Endothelial cell of umbilical vein (primary cell): ENCODE data around the gene NRCAM. TPM values are rescaled to one million over a fixed set of nuclear protein-coding genes. Genes with fewer than 3 reads are reported as not detected.

Experiments
- BruUV-seq: library from RNA; stranded (reverse); fragments of 400-500 nt; replicated peaks from 2 replicates; lab custom pipeline; 2021; lab: Mats Ljungman, UMichigan
- CTCF ChIA-PET: fragments of 300-600, 350-600 bp; sonication (Branson Sonifier 250); formaldehyde crosslinking; loops from one replicate; lab custom pipeline; 2021; ENCODE audit warnings: antibody characterized with exemption, inconsistent platforms; lab: Charles Lee
- POLR2A ChIA-PET: fragments of 300-600, 350-600 bp; sonication (Branson Sonifier 250); formaldehyde crosslinking; loops from one replicate; lab custom pipeline; 2021; ENCODE audit warnings: antibody characterized with exemption, inconsistent platforms; lab: Charles Lee
- DNase-seq: peaks from one replicate; pipeline ENCODE4 v3.0.0-alpha.2; 2011; ENCODE audit warnings: low read depth, low spot score
- FAIRE-seq: peaks from 2 replicates; lab custom pipeline; 2011; peaks lifted over from hg19 to GRCh38; lab: Jason Lieb, UNC
- H2AFZ ChIP-seq: 2 replicates; pipeline ENCODE4 v1.6.0; 2012; ENCODE audit warnings: low read depth, low read length, control low read depth, inconsistent platforms
- H3K27ac ChIP-seq: 2 replicates; pipeline ENCODE4 v1.5.1; 2011; ENCODE audit warnings: low read depth, mild to moderate bottlenecking, control low read depth, low read length, moderate library complexity; ENCODE audit not compliant: insufficient read depth
- H3K27me3 ChIP-seq, 2 experiments: 2 replicates each; pipeline versions ENCODE4 v1.6.0 to v1.6.1; 2011; ENCODE audit warnings: low read length in 2 of 2, mixed read lengths in 1 of 2; ENCODE audit not compliant: control insufficient read depth in 2 of 2, insufficient read depth in 2 of 2
- H3K36me3 ChIP-seq, 2 experiments: 2 replicates in 1 of 2; 3 replicates in 1 of 2; pipeline ENCODE4 v1.5.1; 2011; ENCODE audit warnings: low read length in 2 of 2, mild to moderate bottlenecking in 1 of 2, moderate library complexity in 1 of 2; ENCODE audit not compliant: control insufficient read depth in 2 of 2, insufficient read depth in 2 of 2; ENCODE audit errors: extremely low read depth in 1 of 2
- H3K4me1 ChIP-seq: 3 replicates; pipeline ENCODE4 v1.5.1; 2011; ENCODE audit warnings: mild to moderate bottlenecking, low read length; ENCODE audit not compliant: control insufficient read depth, insufficient read depth; ENCODE audit errors: extremely low read depth
- H3K4me2 ChIP-seq: 2 replicates; pipeline ENCODE4 v1.6.1; 2011; ENCODE audit warnings: low read length, control low read depth, mixed read lengths; ENCODE audit not compliant: insufficient read depth
- H3K4me3 ChIP-seq, 3 experiments: fragments of 200-600 bp in 1 of 3; sonication (generic), shearing (Covaris generic) in 1 of 3; replicated peaks in 1 of 3; 2 replicates each; pipeline ENCODE4 v1.5.1; 2011 to 2016; ENCODE audit warnings: control low read depth in 3 of 3, low read length in 3 of 3, mild to moderate bottlenecking in 2 of 3, inconsistent platforms in 1 of 3, low read depth in 1 of 3, moderate library complexity in 1 of 3; ENCODE audit not compliant: insufficient read depth in 1 of 3
- H3K79me2 ChIP-seq: 2 replicates; pipeline ENCODE4 v1.6.0; 2012; ENCODE audit warnings: low read length, inconsistent platforms; ENCODE audit not compliant: control insufficient read depth, insufficient read depth
- H3K9ac ChIP-seq: replicated peaks from 2 replicates; pipeline ENCODE3; 2011; ENCODE audit warnings: low read length, control low read depth; ENCODE audit not compliant: insufficient read depth; ENCODE audit errors: extremely low read depth
- H3K9me1 ChIP-seq: replicated peaks from 3 replicates; pipeline ENCODE4 v1.6.0; 2011; ENCODE audit warnings: mild to moderate bottlenecking, low read length; ENCODE audit not compliant: control insufficient read depth, insufficient read depth; ENCODE audit errors: extremely low read depth
- H3K9me3 ChIP-seq: replicated peaks from 2 replicates; pipeline ENCODE4 v1.5.1; 2012; ENCODE audit warnings: low read length, inconsistent platforms; ENCODE audit not compliant: control insufficient read depth, insufficient read depth
- H4K20me1 ChIP-seq: replicated peaks from 2 replicates; pipeline ENCODE3; 2011; ENCODE audit warnings: mild to moderate bottlenecking, low read length; ENCODE audit not compliant: control insufficient read depth, insufficient read depth; ENCODE audit errors: extremely low read depth
- CTCF ChIP-seq, 2 donors: IDR thresholded peaks; 1 replicate in 1 of 2; 2 replicates in 1 of 2; pipeline ENCODE4 v1.5.1; 2011; ENCODE audit warnings: low read length in 2 of 2, mild to moderate bottlenecking in 2 of 2, moderate library complexity in 2 of 2, control low read depth in 1 of 2, inconsistent platforms in 1 of 2, low read depth in 1 of 2; ENCODE audit not compliant: insufficient read depth in 1 of 2; ENCODE audit errors: extremely low read depth in 1 of 2
- FOS ChIP-seq: IDR thresholded peaks from 2 replicates; pipeline ENCODE4 v1.6.1; 2011; ENCODE audit warnings: mild to moderate bottlenecking, low read length, moderate library complexity, borderline replicate concordance; ENCODE audit not compliant: insufficient read depth
- GATA2 ChIP-seq: IDR thresholded peaks from 2 replicates; pipeline ENCODE4 v1.7.0; 2011; ENCODE audit warnings: low read depth, mild to moderate bottlenecking, moderate library complexity, mixed read lengths, low read length; ENCODE audit not compliant: insufficient read length, insufficient read depth
- JUN ChIP-seq: IDR thresholded peaks from 2 replicates; pipeline ENCODE4 v1.6.1; 2011; ENCODE audit warnings: borderline replicate concordance, low read depth; ENCODE audit not compliant: insufficient read length, insufficient read depth
- MYC ChIP-seq: IDR thresholded peaks from one replicate; pipeline ENCODE4 v1.6.1; 2011; ENCODE audit warnings: mild to moderate bottlenecking, low read depth, low read length
- POLR2A ChIP-seq: IDR thresholded peaks from 2 replicates; pipeline ENCODE4 v1.6.1; 2012; ENCODE audit warnings: low read depth, mild to moderate bottlenecking, control low read depth, low read length
- POLR2AphosphoS5 ChIP-seq: IDR thresholded peaks from 2 replicates; pipeline ENCODE4 v1.6.1; 2012; ENCODE audit warnings: low read depth, mild to moderate bottlenecking, control low read depth, low read length, moderate library complexity; ENCODE audit not compliant: insufficient read depth
- dilution Hi-C: fragments of 300-500 bp; cut with MboI; formaldehyde crosslinking; loops from one replicate; pipeline ENCODE4 v1.15.0; 2019; ENCODE audit warnings: low sequenced_read_pairs; ENCODE audit not compliant: extremely low pct_ligation_motif_present
- intact Hi-C: fragments of 100-400 bp; cut with micrococcal nuclease; formaldehyde crosslinking; loops from one replicate; pipeline ENCODE4 v1.10.0; 2022
- polyA plus RNA-seq, 4 experiments: library from polyadenylated mRNA; depleted of rRNA in 3 of 4; stranded (reverse) in 3 of 4; unstranded in 1 of 4; fragments of >200 nt; gene quantifications; 2 replicates each; pipeline versions ENCODE4 v1.2.1 to v1.2.3, GENCODE V29; 2011 to 2012; ENCODE audit warnings: missing spikeins in 1 of 4
- total RNA-seq: library from RNA; stranded (reverse); gene quantifications from 2 replicates; pipeline ENCODE4 v1.2.3, GENCODE V29; 2021
- TF ChIP-seq, protein P1 (sequence below): IDR thresholded peaks from 2 replicates; pipeline ENCODE4 v1.6.1; 2011; ENCODE audit not compliant: insufficient read depth, insufficient read length

The NRCAM gene
- total and polyA plus RNA-seq, 2 donors (not counting 3 experiments of a cell fraction or from before 2014, with no cell fraction given), result 26.0 to 47.6 TPM

DNA sequence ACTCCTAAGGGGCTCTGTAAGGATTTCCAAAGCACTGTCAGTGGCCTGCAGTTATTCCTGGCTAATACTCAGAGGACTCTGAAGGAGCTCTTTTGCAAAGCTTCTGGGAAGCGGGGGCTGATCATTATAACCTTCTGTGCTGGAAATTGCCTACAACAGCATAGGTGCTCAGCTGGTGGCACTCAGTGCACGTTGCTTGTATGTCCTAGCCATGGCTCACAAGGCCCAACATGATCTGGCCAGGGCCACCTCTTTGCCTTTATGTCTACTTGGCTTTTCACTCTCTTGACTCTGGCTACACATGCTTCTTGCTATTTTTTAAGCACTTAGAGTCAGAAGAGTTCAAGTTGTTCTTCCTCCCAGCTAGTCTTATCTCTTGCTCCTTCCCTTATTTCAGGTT is 343.6 kb downstream of the NRCAM start:
- no peak for FAIRE-seq
- intact Hi-C loops, result no loop called here
- POLR2A ChIA-PET, result no interaction called here

More for the DNA sequence above, 343.6 kb downstream of the NRCAM start:
- no peaks in the 10 kb centered on the region for H3K36me3 ChIP-seq
- H3K9me1 ChIP-seq, result no peaks in the 10 kb centered on the region
- no peak overlapping the region for H3K4me3 ChIP-seq
- H3K4me2 ChIP-seq, result no peak overlapping the region
- H3K9me3 ChIP-seq, result no peaks in the 10 kb centered on the region
- no peak overlapping the region for H3K27ac ChIP-seq
- no peak overlapping the region for H2AFZ ChIP-seq
- no peak for DNase-seq
- TF ChIP-seq POLR2AphosphoS5 (no peak), GATA2 (no peak), FOS (no peak), JUN (no peak), POLR2A (no peak), MYC (no peak), CTCF (IDR thresholded peaks at IDR 0.05; ENCODE audit: extremely low read depth in 1 of 2, insufficient read depth in 1 of 2, low read depth in 1 of 2, low read length in 2 of 2) (no peak)
- TF ChIP-seq, protein P1, sequence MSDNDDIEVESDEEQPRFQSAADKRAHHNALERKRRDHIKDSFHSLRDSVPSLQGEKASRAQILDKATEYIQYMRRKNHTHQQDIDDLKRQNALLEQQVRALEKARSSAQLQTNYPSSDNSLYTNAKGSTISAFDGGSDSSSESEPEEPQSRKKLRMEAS, result no peak
- peaks cover 8% of the 10 kb centered on the region for H3K4me1 ChIP-seq
- no peaks in the 10 kb centered on the region for H3K27me3 ChIP-seq
- dilution Hi-C loops, result no loop called here
- no peaks in the 10 kb centered on the region for H3K79me2 ChIP-seq
- CTCF ChIA-PET, result interaction anchor here (0.9 to 3.3 kb wide), 4 partner anchors 19 to 384 kb away, joined by 3 to 17 read pairs (median 6); no protein-coding TSS in a partner anchor
- H4K20me1 ChIP-seq, result no peaks in the 10 kb centered on the region
- H3K9ac ChIP-seq, result no peak overlapping the region
- BruUV-seq, result no TSS peak
